Activated naive CD4-positive, alpha-beta T cell treated with anti-CD3 and anti-CD28 coated beads for 36 hours (primary cell): ENCODE results near the gene PTGDR2. TPM values are rescaled to one million over a fixed set of nuclear protein-coding genes. Genes with fewer than 3 reads are reported as not detected.

ENCODE experiments used
- CTCF ChIA-PET: fragments of 350-600 bp; sonication (Branson Sonifier 250); formaldehyde crosslinking; loops from one replicate; lab custom pipeline; 2021; ENCODE audit warnings: antibody characterized with exemption; lab: Charles Lee
- DNase-seq: peaks from one replicate; pipeline ENCODE4 v3.0.0-alpha.2; 2020
- H3K27ac Mint-ChIP-seq: one replicate; pipeline ENCODE4 v1.8.0; 2021; ENCODE audit warnings: mild to moderate bottlenecking, mixed read lengths
- H3K27me3 Mint-ChIP-seq: one replicate; pipeline ENCODE4 v1.8.0; 2021; ENCODE audit warnings: low read depth, mixed read lengths
- H3K36me3 Mint-ChIP-seq: one replicate; pipeline ENCODE4 v1.8.0; 2021; ENCODE audit warnings: low read depth, mixed read lengths
- H3K4me1 Mint-ChIP-seq: one replicate; pipeline ENCODE4 v1.8.0; 2021; ENCODE audit warnings: low read depth, mixed read lengths
- H3K4me3 Mint-ChIP-seq: one replicate; pipeline ENCODE4 v1.8.0; 2021; ENCODE audit warnings: mild to moderate bottlenecking, moderate library complexity, mixed read lengths
- H3K9me3 Mint-ChIP-seq: one replicate; pipeline ENCODE4 v1.8.0; 2021; ENCODE audit warnings: mixed read lengths
- intact Hi-C: fragments of 100-400 bp; cut with micrococcal nuclease; formaldehyde crosslinking; loops from one replicate; pipeline ENCODE4 v1.15.1; 2023
- total RNA-seq, 2 experiments: library from RNA; stranded (reverse); gene quantifications; one replicate each; pipeline ENCODE4 v1.2.3, GENCODE V29; 2021

PTGDR2 gene
- total RNA-seq, 2 experiments from 2014 or later: 0.14 to 0.17 TPM

GRCh38 chr11:60872124-60872960 is 16.6 kb upstream of the PTGDR2 start:
- Mint-ChIP-seq H3K27ac (no peak overlapping the region), H3K36me3 (no peaks in the 10 kb centered on the region), H3K27me3 (no peaks in the 10 kb centered on the region), H3K9me3 (no peaks in the 10 kb centered on the region), H3K4me3 (no peak overlapping the region), H3K4me1 (peaks cover 3% of the 10 kb centered on the region)
- DNase-seq: no peak
- CTCF ChIA-PET: interaction anchor here (0.7 kb wide), 1 partner anchor 27 kb away, joined by 3 read pairs; no protein-coding TSS in a partner anchor
- intact Hi-C loops: no loop called here

GRCh38 chr11:60871378-60872061 is 15.8 kb upstream of the PTGDR2 start:
- H3K4me3 Mint-ChIP-seq: no peak overlapping the region
- intact Hi-C loops: no loop called here
- no peaks in the 10 kb centered on the region for H3K27me3 Mint-ChIP-seq
- CTCF ChIA-PET: interaction anchor here (0.7 to 1.9 kb wide), 3 partner anchors 16 to 40 kb away, joined by 3 to 11 read pairs (median 3); no protein-coding TSS in a partner anchor
- H3K27ac Mint-ChIP-seq: no peak overlapping the region
- no peaks in the 10 kb centered on the region for H3K9me3 Mint-ChIP-seq
- H3K36me3 Mint-ChIP-seq: no peaks in the 10 kb centered on the region
- peaks cover 3% of the 10 kb centered on the region for H3K4me1 Mint-ChIP-seq
- no peak for DNase-seq

- no peak overlapping the region for H3K27ac Mint-ChIP-seq
These were observed 15.1 kb upstream of the PTGDR2 start for GRCh38 chr11:60870733-60871377.

GRCh38 chr11:60870276-60870675 is 14.5 kb upstream of the PTGDR2 start:
- CTCF ChIA-PET: interaction anchor here (0.7 to 1.9 kb wide), 2 partner anchors 39 to 1080 kb away, joined by 3 to 11 read pairs; no protein-coding TSS in a partner anchor
- Mint-ChIP-seq H3K27me3 (no peaks in the 10 kb centered on the region), H3K4me1 (peaks cover 3% of the 10 kb centered on the region), H3K27ac (no peak overlapping the region), H3K9me3 (no peaks in the 10 kb centered on the region), H3K4me3 (no peak overlapping the region), H3K36me3 (no peaks in the 10 kb centered on the region)
- intact Hi-C loops: no loop called here
- no peak for DNase-seq

More at GRCh38 chr11:60870733-60871377, 15.1 kb upstream of the PTGDR2 start:
- peaks cover 3% of the 10 kb centered on the region for H3K4me1 Mint-ChIP-seq
- H3K36me3 Mint-ChIP-seq: no peaks in the 10 kb centered on the region
- CTCF ChIA-PET: interaction anchor here (0.8 to 1.9 kb wide), 2 partner anchors 16 to 39 kb away, joined by 3 to 11 read pairs; no protein-coding TSS in a partner anchor
- no peak overlapping the region for H3K4me3 Mint-ChIP-seq
- intact Hi-C loops: no loop called here
- no peak for DNase-seq
- no peaks in the 10 kb centered on the region for H3K27me3 Mint-ChIP-seq
- no peaks in the 10 kb centered on the region for H3K9me3 Mint-ChIP-seq

- H3K36me3 Mint-ChIP-seq: no peaks in the 10 kb centered on the region
- no peak overlapping the region for H3K27ac Mint-ChIP-seq
- CTCF ChIA-PET: no interaction called here
- H3K4me3 Mint-ChIP-seq: no peak overlapping the region
- no peaks in the 10 kb centered on the region for H3K9me3 Mint-ChIP-seq
- intact Hi-C loops: no loop called here
- DNase-seq: no peak
- H3K4me1 Mint-ChIP-seq: peaks cover 3% of the 10 kb centered on the region
- H3K27me3 Mint-ChIP-seq: no peaks in the 10 kb centered on the region
These were observed 13.7 kb upstream of the PTGDR2 start for GRCh38 chr11:60869451-60869825.

GRCh38 chr11:60868682-60869450 is 13.1 kb upstream of the PTGDR2 start:
- CTCF ChIA-PET: interaction anchor here (0.7 to 1.5 kb wide), 3 partner anchors 30 to 517 kb away, joined by 3 to 4 read pairs (median 4); no protein-coding TSS in a partner anchor
- Mint-ChIP-seq H3K4me1 (peaks cover 3% of the 10 kb centered on the region), H3K27me3 (no peaks in the 10 kb centered on the region), H3K27ac (no peak overlapping the region), H3K4me3 (no peak overlapping the region), H3K9me3 (no peaks in the 10 kb centered on the region), H3K36me3 (no peaks in the 10 kb centered on the region)
- no peak for DNase-seq
- intact Hi-C loops: no loop called here

- Mint-ChIP-seq H3K36me3 (no peaks in the 10 kb centered on the region), H3K27me3 (no peaks in the 10 kb centered on the region), H3K27ac (no peak overlapping the region), H3K9me3 (no peaks in the 10 kb centered on the region), H3K4me1 (peaks cover 3% of the 10 kb centered on the region), H3K4me3 (no peak overlapping the region)
- CTCF ChIA-PET: interaction anchor here (0.7 to 1.5 kb wide), 4 partner anchors 31 to 627 kb away, joined by 3 to 4 read pairs (median 4); no protein-coding TSS in a partner anchor
- no peak for DNase-seq
- intact Hi-C loops: no loop called here
These were observed 12.3 kb upstream of the PTGDR2 start for GRCh38 chr11:60867871-60868681.

GRCh38 chr11:60866911-60867870 is 11.4 kb upstream of the PTGDR2 start, which contains the start of gene ZP1:
ZP1 (plus strand) TSS chr11:60867542; CDS start chr11:60867562, 20 bp downstream.
- no peaks in the 10 kb centered on the region for H3K36me3 Mint-ChIP-seq

GRCh38 chr11:60864856-60865513 is 9.2 kb upstream of the PTGDR2 start:
- no peak for DNase-seq
- H3K27me3 Mint-ChIP-seq: no peaks in the 10 kb centered on the region
- H3K4me3 Mint-ChIP-seq: no peak overlapping the region
- CTCF ChIA-PET: interaction anchor here (0.5 kb wide), 1 partner anchor 423 kb away, joined by 3 read pairs; no protein-coding TSS in a partner anchor
- H3K27ac Mint-ChIP-seq: no peak overlapping the region
- H3K36me3 Mint-ChIP-seq: no peaks in the 10 kb centered on the region
- H3K9me3 Mint-ChIP-seq: no peaks in the 10 kb centered on the region
- H3K4me1 Mint-ChIP-seq: no peaks in the 10 kb centered on the region
- intact Hi-C loops: no loop called here

More at GRCh38 chr11:60866911-60867870, 11.4 kb upstream of the PTGDR2 start, which contains the start of gene ZP1:
- H3K27ac Mint-ChIP-seq: no peak within 1 kb of the TSS
- no peaks in the 10 kb centered on the region for H3K9me3 Mint-ChIP-seq
- intact Hi-C loops: no loop called here
- H3K27me3 Mint-ChIP-seq: no peaks in the 10 kb centered on the region
- CTCF ChIA-PET: interaction anchor here (1.5 kb wide), 1 partner anchor 36 kb away, joined by 4 read pairs; no protein-coding TSS in a partner anchor
- no peak within 1 kb of the TSS for H3K4me3 Mint-ChIP-seq
- H3K4me1 Mint-ChIP-seq: no peaks in the 10 kb centered on the region
- no peak for DNase-seq
